Ectodermal cell (in vitro differentiated cells): ENCODE data around the gene GBP5.
"Not testable (repeated sequence)": the region's sequence is repeated elsewhere in the genome, so short reads cannot be mapped to it uniquely, and the experiment has no call there.

ENCODE experiments used
- H3K27ac ChIP-seq: 2 replicates; pipeline ENCODE4 v1.7.0; 2013; ENCODE audit warnings: mild to moderate bottlenecking, low read depth, low read length; ENCODE audit not compliant: insufficient read depth, poor library complexity, severe bottlenecking
- H3K27me3 ChIP-seq: 2 replicates; pipeline ENCODE4 v1.7.0; 2013; ENCODE audit warnings: mild to moderate bottlenecking, low read length; ENCODE audit not compliant: insufficient read depth, control insufficient read depth, poor library complexity, severe bottlenecking
- H3K36me3 ChIP-seq: one replicate; pipeline ENCODE4 v1.7.0; 2013; ENCODE audit warnings: low read length; ENCODE audit not compliant: control insufficient read depth, insufficient read depth
- H3K4me1 ChIP-seq: one replicate; pipeline ENCODE4 v1.7.0; 2013; ENCODE audit warnings: low read length; ENCODE audit not compliant: control insufficient read depth, insufficient read depth
- H3K4me3 ChIP-seq: 2 replicates; pipeline ENCODE4 v1.7.0; 2013; ENCODE audit warnings: low read depth, low read length, control low read depth; ENCODE audit not compliant: insufficient read depth
- H3K9me3 ChIP-seq: 2 replicates; pipeline ENCODE4 v1.7.0; 2013; ENCODE audit warnings: mild to moderate bottlenecking, low read length, moderate library complexity; ENCODE audit not compliant: control insufficient read depth
- WGBS, 2 experiments: methylation state at CpG; one replicate each; pipeline ENCODE4 v1.1.7; 2013; ENCODE audit warnings: missing lambda C conversion rate in 2 of 2; 5-methylcytosine and 5-hydroxymethylcytosine counted together

Gene GBP5

GRCh38 chr1:89284078-89284763 is 11.6 kb upstream of the GBP5 start:
- H3K27ac ChIP-seq: not testable (repeated sequence)

GRCh38 chr1:89280766-89281165 is 8.1 kb upstream of the GBP5 start:
- whole genome bisulfite sequencing, 2 experiments: 88 to 90% methylated on average over 3 of the region's 3 CpGs
- Histone ChIP-seq H3K27me3 (no peaks in the 10 kb centered on the region), H3K36me3 (no peaks in the 10 kb centered on the region), H3K27ac (no peak overlapping the region), H3K9me3 (no peaks in the 10 kb centered on the region), H3K4me1 (no peaks in the 10 kb centered on the region), H3K4me3 (no peak overlapping the region)

More at GRCh38 chr1:89284078-89284763, 11.6 kb upstream of the GBP5 start:
- not testable (repeated sequence) for H3K4me3 ChIP-seq, H3K27me3 ChIP-seq, H3K9me3 ChIP-seq, H3K4me1 ChIP-seq, H3K36me3 ChIP-seq
- 82 to 86% methylated on average over 5 of the region's 5 CpGs for WGBS, 2 experiments

DNA sequence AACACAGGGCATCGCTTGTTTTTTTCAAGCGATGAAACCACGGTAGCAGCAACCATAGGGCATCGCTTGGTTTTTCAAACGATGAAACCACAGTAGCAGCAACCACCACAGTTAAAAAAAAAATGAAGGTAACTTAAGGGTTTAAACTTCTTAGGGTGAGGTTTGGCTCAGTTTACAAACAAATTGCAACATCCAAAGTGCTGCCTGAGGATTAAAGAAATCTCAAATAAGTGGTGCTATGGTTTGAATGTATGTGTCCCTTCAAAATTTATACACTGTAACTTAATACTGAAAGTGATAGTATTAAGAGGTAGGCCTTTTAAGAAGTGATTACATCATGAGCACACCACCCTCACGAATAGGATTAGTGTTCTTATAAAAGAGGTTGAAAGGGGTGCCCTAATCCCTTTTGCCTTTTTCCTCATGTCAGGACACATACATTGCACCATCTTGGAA is 6.4 kb upstream of the GBP5 start:
- Histone ChIP-seq H3K4me3 (no peak overlapping the region), H3K4me1 (no peaks in the 10 kb centered on the region), H3K27ac (no peak overlapping the region), H3K36me3 (no peaks in the 10 kb centered on the region), H3K9me3 (no peaks in the 10 kb centered on the region), H3K27me3 (no peaks in the 10 kb centered on the region)
- 96 to 100% methylated on average over 5 to 6 of the region's 6 CpGs for WGBS, 2 experiments

- WGBS, 2 experiments: 91 to 95% methylated on average over 3 of the region's 3 CpGs
- Histone ChIP-seq H3K4me1 (no peaks in the 10 kb centered on the region), H3K9me3 (no peaks in the 10 kb centered on the region), H3K27me3 (no peaks in the 10 kb centered on the region), H3K36me3 (no peaks in the 10 kb centered on the region), H3K27ac (no peak overlapping the region), H3K4me3 (no peak overlapping the region)
Observed at GRCh38 chr1:89277725-89278124, 5.1 kb upstream of the GBP5 start.

GRCh38 chr1:89276690-89277089 is 4.0 kb upstream of the GBP5 start:
- 82 to 85% methylated on average over 3 of the region's 3 CpGs for WGBS, 2 experiments
- Histone ChIP-seq H3K36me3 (no peaks in the 10 kb centered on the region), H3K4me3 (no peak overlapping the region), H3K27me3 (no peaks in the 10 kb centered on the region), H3K27ac (no peak overlapping the region), H3K4me1 (no peaks in the 10 kb centered on the region), H3K9me3 (no peaks in the 10 kb centered on the region)

DNA sequence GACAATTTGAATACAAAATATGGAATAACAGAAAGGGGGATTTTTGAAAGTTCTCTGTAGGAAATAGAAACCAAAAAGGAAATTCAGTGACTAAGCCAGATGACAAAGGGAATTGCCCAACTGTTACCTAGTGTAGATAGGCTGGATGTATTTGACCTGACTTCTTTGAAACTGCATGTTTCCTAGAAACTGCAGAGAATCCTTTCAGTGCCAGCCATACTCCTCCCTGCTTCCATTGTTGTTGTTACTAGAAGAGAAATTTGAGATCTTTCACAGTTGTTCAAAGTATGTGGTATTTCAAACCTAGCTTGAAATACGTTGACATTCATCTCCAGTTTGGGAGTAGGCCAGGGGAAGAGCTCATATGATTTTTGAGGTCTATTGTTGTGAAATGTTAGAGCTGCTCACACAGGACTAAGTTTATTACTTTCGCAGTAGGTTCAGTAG is 1.8 kb upstream of the GBP5 start:
- no peaks in the 10 kb centered on the region for H3K9me3 ChIP-seq
- 90 to 92% methylated on average over 2 of the region's 2 CpGs for WGBS, 2 experiments
- H3K27me3 ChIP-seq: no peaks in the 10 kb centered on the region
- no peak overlapping the region for H3K4me3 ChIP-seq
- H3K4me1 ChIP-seq: no peaks in the 10 kb centered on the region
- H3K36me3 ChIP-seq: no peaks in the 10 kb centered on the region
- no peak overlapping the region for H3K27ac ChIP-seq

DNA sequence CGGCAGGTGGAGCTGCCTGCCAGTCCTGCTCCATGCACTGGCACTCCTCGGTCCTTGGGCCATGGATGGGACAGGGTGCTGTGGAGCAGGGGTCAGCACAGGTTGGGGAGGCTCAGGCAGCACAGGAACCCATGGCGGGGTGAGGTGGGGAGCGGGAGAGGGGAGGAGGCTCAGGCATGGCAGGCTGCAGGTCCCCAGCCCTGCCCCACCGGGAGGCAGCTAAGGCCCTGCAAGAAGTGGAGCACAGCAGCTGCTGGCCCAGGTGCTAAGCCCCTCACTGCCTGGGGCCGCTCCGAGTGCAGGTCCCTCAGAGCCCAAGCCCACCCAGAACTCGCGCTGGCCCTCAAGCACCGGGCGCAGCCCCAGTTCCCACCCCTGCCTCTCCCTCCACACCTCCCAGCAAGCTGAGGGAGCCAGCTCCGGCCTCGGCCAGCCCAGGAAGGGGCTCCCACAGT is 691 bp upstream of the GBP5 start:
- Histone ChIP-seq H3K4me3 (no peak overlapping the region), H3K36me3 (no peaks in the 10 kb centered on the region), H3K27me3 (no peaks in the 10 kb centered on the region), H3K27ac (no peak overlapping the region), H3K4me1 (no peaks in the 10 kb centered on the region), H3K9me3 (no peaks in the 10 kb centered on the region)
- 92 to 93% methylated on average over 13 of the region's 13 CpGs for WGBS, 2 experiments

- no peak overlapping the region for H3K27ac ChIP-seq
- H3K4me3 ChIP-seq: no peak overlapping the region
- WGBS, 2 experiments: 96 to 97% methylated on average over 3 of the region's 3 CpGs
Observed at GRCh38 chr1:89271341-89272015, 1.2 kb downstream of the GBP5 start.

DNA sequence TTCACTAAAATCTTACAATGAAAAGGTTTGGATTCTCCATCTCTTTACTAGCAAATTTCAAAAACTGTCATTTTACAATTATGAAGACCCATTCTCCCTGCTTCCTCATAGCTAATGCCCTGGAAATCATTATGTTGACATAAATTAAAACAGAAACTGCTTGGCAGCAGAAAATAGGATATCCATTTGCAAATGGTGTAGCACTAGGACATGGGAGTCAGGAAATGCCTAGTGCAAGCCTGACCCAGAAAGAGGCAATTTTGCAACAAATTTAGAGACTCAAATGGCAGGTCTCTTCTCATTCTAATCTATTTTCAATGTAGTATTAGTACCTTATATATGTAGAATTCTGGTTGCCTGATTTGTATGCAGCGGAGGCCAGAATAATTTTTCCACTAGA is 2.2 kb downstream of the GBP5 start:
- WGBS, 2 experiments: no CpG with 5 or more reads among the region's 1 CpG
- H3K27me3 ChIP-seq: no peaks in the 10 kb centered on the region

More at GRCh38 chr1:89271341-89272015, 1.2 kb downstream of the GBP5 start:
- Histone ChIP-seq H3K36me3 (no peaks in the 10 kb centered on the region), H3K4me1 (no peaks in the 10 kb centered on the region), H3K27me3 (no peaks in the 10 kb centered on the region), H3K9me3 (no peaks in the 10 kb centered on the region)

DNA sequence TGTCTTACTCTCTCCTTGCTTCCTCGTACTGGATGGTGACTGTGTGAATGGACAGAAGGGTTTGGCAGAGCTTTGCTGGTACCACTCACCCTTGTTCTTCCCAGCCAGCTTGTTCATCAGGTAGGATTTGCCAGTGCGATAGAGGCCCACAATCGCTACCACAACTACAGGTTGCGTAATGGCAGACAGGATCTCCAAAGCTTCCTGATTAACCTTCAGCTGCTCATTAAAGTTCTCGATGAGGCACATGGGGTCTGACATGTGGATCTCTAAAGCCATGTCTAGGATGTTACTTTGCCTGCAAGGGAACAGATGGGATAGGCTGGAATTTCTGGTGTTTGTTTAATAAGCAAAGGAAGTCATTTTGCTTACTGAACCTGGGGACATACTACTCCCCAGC is 3.4 kb downstream of the GBP5 start:
- no peak overlapping the region for H3K4me3 ChIP-seq
- WGBS, 2 experiments: 94 to 98% methylated on average over 5 of the region's 5 CpGs
- H3K36me3 ChIP-seq: no peaks in the 10 kb centered on the region
- H3K4me1 ChIP-seq: no peaks in the 10 kb centered on the region
- no peaks in the 10 kb centered on the region for H3K9me3 ChIP-seq
- H3K27me3 ChIP-seq: no peaks in the 10 kb centered on the region
- H3K27ac ChIP-seq: no peak overlapping the region

More for the DNA sequence above, 2.2 kb downstream of the GBP5 start:
- no peaks in the 10 kb centered on the region for H3K4me1 ChIP-seq
- H3K9me3 ChIP-seq: no peaks in the 10 kb centered on the region
- H3K27ac ChIP-seq: no peak overlapping the region
- no peaks in the 10 kb centered on the region for H3K36me3 ChIP-seq
- H3K4me3 ChIP-seq: no peak overlapping the region
